H1 (cell line): ENCODE measurements around the gene KCNIP2. TPM values are rescaled to one million over a fixed set of nuclear protein-coding genes. Genes with fewer than 3 reads are reported as not detected.

Source experiments
- CTCF ChIA-PET: fragments of 300-600 bp; sonication (Branson Sonifier 250); formaldehyde crosslinking; loops from one replicate; lab custom pipeline; 2021; ENCODE audit not compliant: partially characterized antibody; lab: Charles Lee
- POLR2A ChIA-PET: fragments of 300-600 bp; sonication (Branson Sonifier 250); formaldehyde crosslinking; loops from one replicate; lab custom pipeline; 2021; ENCODE audit warnings: inconsistent platforms; ENCODE audit not compliant: partially characterized antibody; lab: Charles Lee
- DNase-seq, 2 experiments: peaks; one replicate each; pipeline versions ENCODE4 v3.0.0 to v3.0.0-alpha.2; 2010 to 2022; ENCODE audit warnings: low spot score in 2 of 2, low read depth in 1 of 2, mixed read lengths in 1 of 2
- FAIRE-seq: peaks from 2 replicates; lab custom pipeline; 2011; peaks lifted over from hg19 to GRCh38; lab: Jason Lieb, UNC
- H2AFZ ChIP-seq: 2 replicates; pipeline ENCODE4 v1.8.1; 2012; ENCODE audit warnings: low read length, inconsistent platforms
- H2AK5ac ChIP-seq: 2 replicates; pipeline ENCODE4 v1.6.1; 2013; ENCODE audit warnings: low read depth, low read length
- H2BK120ac ChIP-seq: replicated peaks from 2 replicates; pipeline ENCODE3; 2013; ENCODE audit warnings: low read depth, low read length, inconsistent platforms
- H2BK12ac ChIP-seq: 2 replicates; pipeline ENCODE4 v1.6.1; 2013; ENCODE audit warnings: low read depth, low read length
- H2BK15ac ChIP-seq: 2 replicates; pipeline ENCODE4 v1.6.1; 2013; ENCODE audit warnings: low read length
- H2BK20ac ChIP-seq: 2 replicates; pipeline ENCODE4 v1.6.1; 2013; ENCODE audit warnings: low read length
- H2BK5ac ChIP-seq: 2 replicates; pipeline ENCODE4 v1.6.1; 2013; ENCODE audit warnings: low read depth, low read length
- H3K14ac ChIP-seq: 2 replicates; pipeline ENCODE4 v1.6.1; 2013; ENCODE audit warnings: inconsistent platforms; ENCODE audit not compliant: insufficient read length
- H3K18ac ChIP-seq: 2 replicates; pipeline ENCODE4 v1.6.1; 2013; ENCODE audit warnings: low read length; ENCODE audit errors: extremely low read depth
- H3K23ac ChIP-seq: 2 replicates; pipeline ENCODE4 v1.6.1; 2013; ENCODE audit warnings: inconsistent platforms; ENCODE audit not compliant: insufficient read length
- H3K23me2 ChIP-seq: 2 replicates; pipeline ENCODE4 v1.6.1; 2013; ENCODE audit warnings: low read depth, low read length
- H3K27ac ChIP-seq: 2 replicates; pipeline ENCODE4 v1.6.1; 2011; ENCODE audit warnings: low read depth, low read length, inconsistent platforms
- H3K27me3 ChIP-seq, 4 experiments: replicated peaks in 1 of 4; 1 replicate in 1 of 4; 2 replicates in 3 of 4; pipeline versions ENCODE4 v1.6.1 to v1.8.1; 2011 to 2013; ENCODE audit warnings: low read length in 3 of 4, mild to moderate bottlenecking in 3 of 4, inconsistent platforms in 2 of 4, mixed read lengths in 2 of 4, moderate library complexity in 1 of 4; ENCODE audit not compliant: control insufficient read depth in 3 of 4, insufficient read depth in 3 of 4; ENCODE audit errors: extremely low read depth in 1 of 4
- H3K36me3 ChIP-seq, 4 experiments: 2 replicates each; pipeline versions ENCODE4 v1.6.1 to v1.8.1; 2011 to 2013; ENCODE audit warnings: mild to moderate bottlenecking in 4 of 4, low read length in 3 of 4, moderate library complexity in 2 of 4, control low read depth in 1 of 4, inconsistent platforms in 1 of 4; ENCODE audit not compliant: insufficient read depth in 4 of 4, control insufficient read depth in 2 of 4
- H3K4ac ChIP-seq: replicated peaks from 2 replicates; pipeline ENCODE3; 2013; ENCODE audit warnings: low read length, low read depth, mixed read lengths, inconsistent platforms; ENCODE audit not compliant: insufficient read length
- H3K4me1 ChIP-seq, 4 experiments: replicated peaks in 1 of 4; 1 replicate in 1 of 4; 2 replicates in 3 of 4; pipeline versions ENCODE4 v1.6.1 to v1.8.1; 2011 to 2013; ENCODE audit warnings: low read length in 3 of 4, inconsistent platforms in 2 of 4, mixed read lengths in 1 of 4; ENCODE audit not compliant: insufficient read depth in 4 of 4, control insufficient read depth in 3 of 4
- H3K4me2 ChIP-seq, 2 experiments: 2 replicates each; pipeline versions ENCODE4 v1.6.1 to v1.8.1; 2011 to 2013; ENCODE audit warnings: low read depth in 2 of 2, low read length in 2 of 2, control low read depth in 1 of 2, inconsistent platforms in 1 of 2, mild to moderate bottlenecking in 1 of 2; ENCODE audit not compliant: insufficient read depth in 1 of 2
- H3K4me3 ChIP-seq, 4 experiments: fragments of 200-600, 300-600 bp in 1 of 4; sonication (generic), shearing (Covaris generic), sonication (Bioruptor Twin) in 1 of 4; 2 replicates each; pipeline versions ENCODE4 v1.5.1 to v1.8.1; 2011 to 2016; ENCODE audit warnings: low read length in 4 of 4, low read depth in 3 of 4, control low read depth in 2 of 4, inconsistent platforms in 2 of 4, mild to moderate bottlenecking in 2 of 4, mixed read lengths in 1 of 4, moderate library complexity in 1 of 4; ENCODE audit not compliant: insufficient read depth in 2 of 4; ENCODE audit errors: extremely low read depth in 1 of 4
- H3K56ac ChIP-seq: replicated peaks from 2 replicates; pipeline ENCODE3; 2013; ENCODE audit warnings: low read depth, mild to moderate bottlenecking, mixed read lengths, low read length, inconsistent platforms; ENCODE audit not compliant: insufficient read length
- H3K79me1 ChIP-seq: 2 replicates; pipeline ENCODE4 v1.6.1; 2013; ENCODE audit warnings: low read depth, low read length, control low read depth
- H3K79me2 ChIP-seq, 2 experiments: 2 replicates each; pipeline versions ENCODE4 v1.6.1 to v1.8.1; 2012 to 2013; ENCODE audit warnings: low read length in 2 of 2, mild to moderate bottlenecking in 2 of 2, inconsistent platforms in 1 of 2; ENCODE audit not compliant: insufficient read depth in 2 of 2, control insufficient read depth in 1 of 2
- H3K9ac ChIP-seq, 4 experiments: replicated peaks in 1 of 4; 1 replicate in 1 of 4; 2 replicates in 3 of 4; pipeline versions ENCODE4 v1.6.1 to v1.8.1; 2011 to 2013; ENCODE audit warnings: low read depth in 3 of 4, low read length in 3 of 4, control low read depth in 2 of 4, mild to moderate bottlenecking in 2 of 4, moderate library complexity in 2 of 4, inconsistent platforms in 1 of 4; ENCODE audit errors: extremely low read depth in 1 of 4
- H3K9me3 ChIP-seq, 2 experiments: 2 replicates each; pipeline versions ENCODE4 v1.6.1 to v1.8.1; 2012 to 2013; ENCODE audit warnings: mild to moderate bottlenecking in 2 of 2, moderate library complexity in 2 of 2, control low read depth in 1 of 2, inconsistent platforms in 1 of 2, low read depth in 1 of 2, low read length in 1 of 2, mixed read lengths in 1 of 2; ENCODE audit not compliant: insufficient read depth in 2 of 2
- H4K20me1 ChIP-seq, 2 experiments: replicated peaks in 1 of 2; 2 replicates each; pipeline versions ENCODE3 to v1.8.1; 2011 to 2013; ENCODE audit warnings: inconsistent platforms in 2 of 2, low read length in 2 of 2, mild to moderate bottlenecking in 1 of 2; ENCODE audit not compliant: insufficient read depth in 2 of 2, control insufficient read depth in 1 of 2
- H4K5ac ChIP-seq: 2 replicates; pipeline ENCODE4 v1.6.1; 2013; ENCODE audit warnings: low read length, low read depth, mixed read lengths, inconsistent platforms; ENCODE audit not compliant: insufficient read length
- H4K8ac ChIP-seq: 2 replicates; pipeline ENCODE4 v1.8.0; 2013; ENCODE audit warnings: mild to moderate bottlenecking, moderate library complexity, low read length, inconsistent platforms; ENCODE audit not compliant: insufficient read depth; ENCODE audit errors: extremely low read depth
- H4K91ac ChIP-seq: replicated peaks from 2 replicates; pipeline ENCODE3; 2013; ENCODE audit warnings: low read length, mixed read lengths, inconsistent platforms; ENCODE audit not compliant: insufficient read length
- JUND ChIP-seq: IDR thresholded peaks from 2 replicates; pipeline ENCODE4 v1.6.1; 2011; ENCODE audit warnings: mild to moderate bottlenecking, improper control_type of control experiment, low read length
- MAX ChIP-seq: IDR thresholded peaks from 2 replicates; pipeline ENCODE4 v1.6.1; 2012; ENCODE audit warnings: inconsistent platforms
- RFX5 ChIP-seq: IDR thresholded peaks from 2 replicates; pipeline ENCODE4 v1.6.1; 2011; ENCODE audit warnings: low read depth, low read length, improper control_type of control experiment, borderline replicate concordance
- TEAD4 ChIP-seq: IDR thresholded peaks from 2 replicates; pipeline ENCODE4 v1.6.1; 2012; ENCODE audit warnings: low read depth, low read length, inconsistent platforms, mixed read lengths
- polyA plus RNA-seq, 7 experiments: library from polyadenylated mRNA; depleted of rRNA in 3 of 7; stranded (reverse) in 5 of 7; unstranded in 2 of 7; fragments of >200 nt in 5 of 7; fragments of 200-250 nt in 2 of 7; gene quantifications; 1 replicate in 5 of 7; 2 replicates in 1 of 7; 4 replicates in 1 of 7; pipeline versions ENCODE4 v1.2.1 to v1.2.3, GENCODE V29; 2011 to 2013; ENCODE audit warnings: missing spikeins in 2 of 7, mixed read lengths in 2 of 7
- total RNA-seq: library from RNA; stranded (reverse); fragmentation: NEBNext Ultra II Directional; extraction: Animal tissue kit (Norgen Biotek cat#: 25700); gene quantifications from 2 replicates; pipeline ENCODE4 v1.2.1, GENCODE V29; 2021

The KCNIP2 gene
- total and polyA plus RNA-seq, 2 of the 8 experiments (the other 6 are each of a cell fraction or from before 2014, with no cell fraction given): 2.7 to 6.0 TPM

GRCh38 chr10:101874252-101874651 lies 30.7 kb upstream of the KCNIP2 start:
- Histone ChIP-seq H2BK120ac (no peak overlapping the region), H3K56ac (no peak overlapping the region), H2BK15ac (no peak overlapping the region), H4K5ac (no peak overlapping the region), H3K4me1 (peaks cover 0 to 6% (median 3%) of the 10 kb centered on the region in 4 experiments; a peak in 4 of 7 replicates), H2BK12ac (no peak overlapping the region), H2AFZ (no peak overlapping the region), H2AK5ac (no peak overlapping the region), H3K23me2 (no peaks in the 10 kb centered on the region), H2BK5ac (no peak overlapping the region), H3K79me2 (no peaks in the 10 kb centered on the region), H3K27ac (no peak overlapping the region), H4K91ac (no peak overlapping the region), H3K27me3 (no peaks in the 10 kb centered on the region), H3K9me3 (no peaks in the 10 kb centered on the region), H2BK20ac (no peak overlapping the region), H3K23ac (no peak overlapping the region), H3K4me3 (no peak overlapping the region), H4K8ac (no peak overlapping the region), H4K20me1 (no peaks in the 10 kb centered on the region), H3K79me1 (no peaks in the 10 kb centered on the region), H3K14ac (no peak overlapping the region), H3K36me3 (no peaks in the 10 kb centered on the region), H3K9ac (no peak overlapping the region), H3K4ac (no peak overlapping the region), H3K18ac (no peak overlapping the region), H3K4me2 (no peak overlapping the region)
- no peak for TF ChIP-seq MAX
- TF ChIP-seq TEAD4: no peak
- no peak for TF ChIP-seq RFX5
- TF ChIP-seq JUND: no peak
- CTCF ChIA-PET: interaction anchor here (1.6 to 2.7 kb wide), 3 partner anchors 29 to 136 kb away, joined by 6 to 11 read pairs (median 8); no protein-coding TSS in a partner anchor
- FAIRE-seq: no peak
- POLR2A ChIA-PET: interaction anchor here (0.7 kb wide), 1 partner anchor 53 kb away, joined by 3 read pairs; no protein-coding TSS in a partner anchor
- no peak for DNase-seq
